NCI-H2107 treated with DMSO at 0.1 percent for 48 hours (cell line): ENCODE data around the gene H2AZ1.
"Not testable (repeated sequence)": the region's sequence is repeated elsewhere in the genome, so short reads cannot be mapped to it uniquely, and the experiment has no call there.

Experiments
- DNase-seq: peaks from one replicate; lab custom pipeline; 2025; ENCODE audit not compliant: unreplicated experiment; lab: John Stamatoyannopoulos, UW

H2AZ1 gene

DNA sequence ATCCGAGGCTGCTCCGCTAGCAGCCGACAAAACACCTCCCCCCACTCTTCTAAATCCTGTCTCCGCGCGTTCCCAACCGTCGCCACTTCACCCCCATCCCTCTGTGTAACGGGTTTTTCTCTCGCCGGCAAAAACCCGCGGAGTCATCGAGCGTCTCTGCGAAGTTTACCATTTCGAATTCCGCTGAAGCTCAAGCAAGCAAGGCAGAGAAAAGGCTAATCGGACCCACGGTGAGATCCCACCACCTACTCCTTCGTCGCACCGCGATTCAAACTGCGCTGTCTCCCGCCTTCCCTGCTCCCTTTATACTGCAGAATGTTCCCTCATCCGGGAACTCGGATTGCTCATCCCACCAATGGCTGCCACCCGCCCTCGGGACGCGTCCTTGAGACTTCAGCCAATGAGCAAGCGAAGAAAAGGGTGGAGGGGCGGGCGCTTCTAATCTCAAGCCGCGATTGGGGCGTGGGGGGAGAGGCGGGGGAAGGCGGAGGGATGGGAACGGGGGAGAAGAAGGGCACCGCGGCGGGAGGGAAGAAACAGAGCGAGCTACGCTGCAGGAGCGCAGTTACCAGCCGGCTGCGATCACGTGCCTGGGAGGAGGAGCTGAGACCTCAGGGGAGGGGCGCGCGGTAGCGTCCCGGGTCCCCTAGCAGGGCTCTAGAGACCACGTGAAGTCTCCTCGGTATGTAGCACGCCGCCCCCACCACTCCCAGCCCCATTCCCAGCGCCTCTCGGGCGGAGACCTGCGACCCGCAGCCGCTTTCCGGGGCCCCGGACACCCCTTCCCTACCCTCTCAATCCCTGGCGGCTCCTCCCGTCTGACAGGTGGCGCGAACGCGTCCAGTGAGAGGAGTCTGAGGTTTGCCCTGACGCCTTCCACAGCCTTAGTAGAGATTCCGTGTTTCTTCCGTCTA, at the start of gene H2AZ1:
H2AZ1 (minus strand) TSS at position 277 of the 914 bp plus-strand sequence; CDS start at position 172, 105 bp downstream.
- DNase-seq: peak; percentile 82

GRCh38 chr4:99998062-99998867, 48.2 kb upstream of the H2AZ1 start:
- peak; percentile 1 for DNase-seq

GRCh38 chr4:99991741-99992140, 41.7 kb upstream of the H2AZ1 start:
- no peak for DNase-seq

DNA sequence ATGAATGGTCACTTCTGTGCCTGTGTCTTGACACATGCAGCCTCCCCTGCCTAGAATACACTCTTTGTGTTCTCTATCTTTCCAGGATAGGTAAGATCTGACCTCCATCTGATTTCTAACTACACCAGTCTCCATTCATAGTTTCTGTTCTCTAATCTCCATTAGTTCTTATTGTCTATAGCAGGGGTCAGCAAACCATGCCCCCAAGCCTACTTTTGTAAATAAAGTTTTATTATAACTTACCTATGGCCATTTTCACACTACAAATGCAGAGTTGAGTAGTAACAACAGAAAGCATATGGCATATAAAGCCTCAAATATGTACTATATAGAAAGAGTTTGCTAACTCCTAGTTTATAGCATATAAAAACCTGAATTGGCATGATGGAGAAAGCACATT, 37.6 kb upstream of the H2AZ1 start:
- no peak for DNase-seq

- no peak for DNase-seq
These were observed 36.7 kb upstream of the H2AZ1 start for GRCh38 chr4:99986792-99987191.

GRCh38 chr4:99983289-99983943, 33.3 kb upstream of the H2AZ1 start:
- no peak for DNase-seq

DNA sequence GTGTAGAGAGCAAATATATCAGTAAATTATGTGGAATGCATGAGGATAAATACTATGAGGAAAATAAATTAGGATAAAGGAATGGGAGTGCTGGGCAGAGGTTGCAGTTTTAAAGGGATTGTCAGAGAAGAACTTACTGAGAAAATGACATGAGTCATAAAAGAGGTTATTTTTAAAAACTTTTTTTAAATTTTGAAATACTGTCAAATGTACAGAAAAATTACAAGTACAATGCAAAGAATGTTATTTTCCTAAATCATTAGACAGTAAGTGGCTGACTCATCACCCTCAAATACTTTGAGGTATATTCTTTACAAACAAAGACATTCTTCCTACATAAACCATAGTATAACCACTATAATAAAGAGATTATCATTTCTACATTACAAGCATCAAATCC, 29.8 kb upstream of the H2AZ1 start:
- no peak for DNase-seq

DNA sequence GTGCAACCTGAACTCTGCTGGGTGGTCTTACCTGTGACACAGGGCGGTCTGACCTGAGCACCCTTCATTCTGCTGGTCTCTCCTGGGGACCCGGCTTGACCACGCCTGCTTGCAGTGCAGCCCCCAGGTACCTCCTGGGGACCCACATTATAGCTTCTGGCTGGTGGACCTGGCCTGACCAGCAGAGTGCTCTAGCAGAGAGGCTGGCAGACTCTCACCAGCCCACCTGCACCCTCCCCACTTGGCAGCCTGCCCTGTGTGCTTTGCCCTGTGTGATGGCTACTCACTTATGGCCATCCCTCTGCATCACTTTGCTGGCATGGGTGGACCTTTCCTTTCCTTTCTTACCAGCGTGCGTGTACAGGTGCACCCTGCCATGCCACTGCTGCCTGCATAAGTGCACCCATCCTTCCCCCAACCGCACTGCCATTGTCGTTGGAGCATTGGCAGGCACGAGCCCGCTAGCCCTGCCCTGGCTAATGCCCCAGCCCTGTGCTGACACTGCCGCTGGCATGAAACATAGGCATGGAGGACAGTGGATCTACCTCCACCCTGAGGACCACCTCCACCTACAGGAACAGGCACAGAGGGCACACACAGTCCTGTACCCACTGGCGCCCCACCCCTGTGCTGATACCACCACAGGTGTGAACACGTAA, 21.5 kb upstream of the H2AZ1 start:
- no peak for DNase-seq

DNA sequence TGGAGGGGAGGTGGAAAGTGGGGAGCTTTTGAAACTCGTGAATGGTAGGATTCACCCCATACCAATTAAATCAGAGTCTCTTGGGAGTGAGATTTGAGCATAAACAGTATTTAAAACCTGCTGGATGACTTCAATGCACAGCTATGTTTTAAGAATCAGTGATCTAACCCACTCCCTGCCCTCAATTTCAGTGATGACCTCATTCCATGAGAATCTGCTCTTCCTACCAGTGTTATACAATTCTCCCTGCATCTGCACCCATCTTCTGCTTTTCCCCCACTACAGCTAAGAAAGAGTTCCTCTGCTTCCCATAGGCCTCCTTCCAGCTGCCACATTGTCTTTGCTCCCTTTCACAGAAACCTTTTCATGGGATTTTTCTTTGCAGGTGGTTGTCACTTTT, 18.3 kb upstream of the H2AZ1 start:
- DNase-seq: no peak

DNA sequence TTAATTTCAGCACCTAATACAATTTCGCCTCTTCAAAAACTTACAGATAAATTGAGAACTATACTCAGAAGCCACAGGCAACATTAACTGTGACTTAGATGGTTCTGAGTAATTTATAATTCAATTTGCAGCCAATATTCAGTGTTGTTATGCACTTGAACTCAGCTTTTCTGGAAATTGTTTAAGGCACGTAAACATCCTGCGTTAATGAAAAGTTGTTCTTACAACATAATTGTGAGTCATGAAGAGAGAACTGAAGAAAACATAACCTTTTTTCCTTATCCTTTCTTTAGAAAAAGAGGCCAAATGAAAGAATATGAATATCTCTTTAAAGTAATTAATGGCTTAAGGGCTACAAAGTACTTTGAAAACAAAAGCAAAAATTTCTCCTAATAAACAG, 16.6 kb upstream of the H2AZ1 start:
- no peak for DNase-seq

- no peak for DNase-seq
These were observed 15.7 kb upstream of the H2AZ1 start for GRCh38 chr4:99965674-99966350.

- no peak for DNase-seq
These were observed 15.1 kb upstream of the H2AZ1 start for GRCh38 chr4:99965173-99965572.

DNA sequence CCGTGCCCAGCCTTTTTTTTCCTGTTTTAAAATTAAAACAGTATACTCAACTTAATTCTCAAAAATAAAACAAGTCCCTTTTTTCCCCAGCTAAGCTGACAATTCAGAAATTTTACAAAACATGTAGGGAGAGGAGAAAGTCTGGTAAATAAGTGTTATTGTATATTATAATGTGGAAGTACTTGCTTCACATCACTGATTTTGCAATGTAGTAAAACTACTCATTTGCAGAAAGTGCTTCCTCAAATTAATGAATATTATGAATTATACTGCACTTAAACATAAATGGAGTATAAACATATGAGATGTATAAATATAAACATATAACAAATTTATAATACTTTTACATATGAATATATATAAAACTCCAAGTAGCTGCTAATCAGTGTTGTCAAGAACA, 11.6 kb upstream of the H2AZ1 start:
- no peak for DNase-seq

GRCh38 chr4:99960648-99961047, 10.6 kb upstream of the H2AZ1 start:
- DNase-seq: no peak

DNA sequence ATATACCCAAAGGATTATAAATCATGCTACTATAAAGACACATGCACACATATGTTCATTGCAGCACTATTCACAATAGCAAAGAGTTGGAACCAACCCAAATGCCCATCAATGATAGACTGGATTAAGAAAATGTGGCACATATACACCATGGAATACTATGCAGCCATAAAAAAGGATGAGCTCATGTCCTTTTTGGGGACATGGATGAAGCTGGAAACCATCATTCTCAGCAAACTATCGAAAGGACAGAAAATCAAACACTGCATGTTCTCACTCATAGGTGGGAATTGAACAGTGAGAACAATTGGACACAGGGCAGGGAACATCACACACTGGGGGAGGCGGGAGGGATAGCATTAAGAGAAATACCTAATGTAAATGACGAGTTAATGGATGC, 8.1 kb upstream of the H2AZ1 start:
- DNase-seq: not testable (repeated sequence)

GRCh38 chr4:99950913-99951254, 809 bp upstream of the H2AZ1 start:
- DNase-seq: no peak

GRCh38 chr4:99949034-99949998, 759 bp downstream of the H2AZ1 start:
- peak; percentile 89 for DNase-seq

DNA sequence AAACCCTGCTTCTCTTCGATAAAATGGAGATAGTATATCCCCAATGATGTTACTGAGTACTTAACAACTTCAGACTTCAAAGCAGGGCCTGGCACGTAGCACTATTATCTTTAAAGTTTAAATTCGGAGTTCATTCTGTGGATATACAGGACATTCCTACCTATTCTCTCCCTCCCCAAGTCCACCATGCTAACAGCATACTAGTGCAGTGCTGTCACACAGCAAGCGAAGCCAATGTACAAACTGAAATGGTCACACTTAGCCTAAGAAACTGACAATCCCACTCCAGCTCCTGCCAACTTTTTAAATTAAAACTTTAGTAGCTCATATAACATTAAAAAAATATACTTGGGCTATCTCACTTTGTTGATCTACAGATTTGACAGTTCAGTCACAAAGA, 2.5 kb downstream of the H2AZ1 start:
- no peak for DNase-seq

- DNase-seq: no peak
These were observed 2.9 kb downstream of the H2AZ1 start for GRCh38 chr4:99947190-99947578.
